Common myeloid progenitor, CD34-positive (primary cell): Measurements from ENCODE around the gene MKRN2.

Experiments used
- CTCF ChIA-PET: fragments of 350-600 bp; sonication (Branson Sonifier 250); formaldehyde crosslinking; loops from one replicate; lab custom pipeline; 2021; ENCODE audit warnings: antibody characterized with exemption; lab: Charles Lee
- POLR2A ChIA-PET: fragments of 350-600 bp; sonication (Branson Sonifier 250); formaldehyde crosslinking; loops from one replicate; lab custom pipeline; 2021; ENCODE audit warnings: antibody characterized with exemption; lab: Charles Lee
- DNase-seq, 3 donors: peaks; one replicate each; pipeline versions ENCODE4 v3.0.0 to v3.0.0-alpha.2; 2013
- H3K27ac ChIP-seq, 2 experiments: 1 replicate in 1 of 2; 2 replicates in 1 of 2; pipeline ENCODE4 v1.7.0; 2013; ENCODE audit warnings: inconsistent platforms in 2 of 2, low read length in 2 of 2, mild to moderate bottlenecking in 2 of 2, low read depth in 1 of 2, moderate library complexity in 1 of 2; ENCODE audit not compliant: severe bottlenecking in 2 of 2, insufficient read depth in 1 of 2, poor library complexity in 1 of 2
- H3K27me3 ChIP-seq, 5 experiments: replicated peaks in 2 of 5; 1 replicate in 3 of 5; 2 replicates in 2 of 5; pipeline versions ENCODE4 v1.6.1 to v1.7.0; 2013; ENCODE audit warnings: low read length in 4 of 5, mild to moderate bottlenecking in 2 of 5, moderate library complexity in 2 of 5, inconsistent platforms in 1 of 5; ENCODE audit not compliant: insufficient read depth in 5 of 5, control insufficient read depth in 4 of 5
- H3K36me3 ChIP-seq, 4 experiments: 1 replicate in 2 of 4; 2 replicates in 2 of 4; pipeline versions ENCODE4 v1.6.1 to v1.7.0; 2013; ENCODE audit warnings: low read length in 3 of 4, control low read depth in 1 of 4, mild to moderate bottlenecking in 1 of 4; ENCODE audit not compliant: control insufficient read depth in 4 of 4, insufficient read depth in 4 of 4
- H3K4me1 ChIP-seq, 4 experiments: 1 replicate in 3 of 4; 2 replicates in 1 of 4; pipeline versions ENCODE4 v1.6.1 to v1.7.1; 2013; ENCODE audit warnings: low read length in 3 of 4, mild to moderate bottlenecking in 3 of 4, control low read depth in 1 of 4, inconsistent platforms in 1 of 4, moderate library complexity in 1 of 4; ENCODE audit not compliant: control insufficient read depth in 4 of 4, insufficient read depth in 4 of 4; ENCODE audit errors: control extremely low read depth in 1 of 4
- H3K4me3 ChIP-seq, 7 experiments: 1 replicate in 4 of 7; 2 replicates in 3 of 7; pipeline versions ENCODE4 v1.5.1 to v1.7.0; 2013; ENCODE audit warnings: mild to moderate bottlenecking in 7 of 7, low read length in 6 of 7, moderate library complexity in 6 of 7, inconsistent platforms in 2 of 7, low read depth in 2 of 7, control low read depth in 1 of 7; ENCODE audit not compliant: insufficient read depth in 4 of 7, control insufficient read depth in 1 of 7; ENCODE audit errors: extremely low read depth in 1 of 7
- H3K9me3 ChIP-seq, 5 experiments: 1 replicate in 4 of 5; 2 replicates in 1 of 5; pipeline versions ENCODE4 v1.6.1 to v1.7.1; 2013; ENCODE audit warnings: low read length in 4 of 5, mild to moderate bottlenecking in 2 of 5, inconsistent platforms in 1 of 5, low read depth in 1 of 5, moderate library complexity in 1 of 5; ENCODE audit not compliant: control insufficient read depth in 4 of 5, insufficient read depth in 2 of 5; ENCODE audit errors: control extremely low read depth in 1 of 5
- WGBS: methylation state at CpG from one replicate; pipeline ENCODE4 v1.1.5; 2013; ENCODE audit not compliant: insufficient coverage; 5-methylcytosine and 5-hydroxymethylcytosine counted together

MKRN2 gene

DNA sequence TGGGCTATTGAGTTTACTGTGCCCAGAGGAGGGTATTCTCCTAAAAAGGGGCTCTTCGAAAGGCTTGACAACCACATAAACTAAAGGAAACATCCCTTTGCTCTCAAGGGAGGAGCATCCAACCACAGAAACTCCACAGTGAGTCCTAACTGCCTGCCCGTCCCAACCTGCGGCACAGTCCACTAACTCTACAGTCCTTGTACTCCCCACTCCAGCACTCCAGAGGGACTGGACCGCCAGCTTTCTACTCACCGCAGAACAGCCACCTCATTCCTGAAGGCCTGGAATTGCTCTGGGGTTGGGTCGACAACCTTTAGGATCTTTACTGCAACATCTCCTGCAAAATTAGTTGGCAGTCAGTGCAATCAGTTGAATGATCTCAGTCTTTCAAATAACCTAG lies 34.6 kb downstream of the MKRN2 start:
- Histone ChIP-seq H3K36me3 (peaks cover 21 to 78% (median 53%) of the 10 kb centered on the region in 4 experiments), H3K27me3 (no peaks in the 10 kb centered on the region), H3K9me3 (no peaks in the 10 kb centered on the region), H3K4me3 (no peak overlapping the region), H3K4me1 (peaks cover 0 to 6% (median 0%) of the 10 kb centered on the region in 4 experiments), H3K27ac (no peak overlapping the region)
- ChIA-PET POLR2A (no interaction called here), CTCF (interaction anchor here (1.1 kb wide), 1 partner anchor 68 kb away, joined by 3 read pairs; no protein-coding TSS in a partner anchor)
- 94% methylated on average over 6 of the region's 6 CpGs for WGBS
- DNase-seq: no peak

DNA sequence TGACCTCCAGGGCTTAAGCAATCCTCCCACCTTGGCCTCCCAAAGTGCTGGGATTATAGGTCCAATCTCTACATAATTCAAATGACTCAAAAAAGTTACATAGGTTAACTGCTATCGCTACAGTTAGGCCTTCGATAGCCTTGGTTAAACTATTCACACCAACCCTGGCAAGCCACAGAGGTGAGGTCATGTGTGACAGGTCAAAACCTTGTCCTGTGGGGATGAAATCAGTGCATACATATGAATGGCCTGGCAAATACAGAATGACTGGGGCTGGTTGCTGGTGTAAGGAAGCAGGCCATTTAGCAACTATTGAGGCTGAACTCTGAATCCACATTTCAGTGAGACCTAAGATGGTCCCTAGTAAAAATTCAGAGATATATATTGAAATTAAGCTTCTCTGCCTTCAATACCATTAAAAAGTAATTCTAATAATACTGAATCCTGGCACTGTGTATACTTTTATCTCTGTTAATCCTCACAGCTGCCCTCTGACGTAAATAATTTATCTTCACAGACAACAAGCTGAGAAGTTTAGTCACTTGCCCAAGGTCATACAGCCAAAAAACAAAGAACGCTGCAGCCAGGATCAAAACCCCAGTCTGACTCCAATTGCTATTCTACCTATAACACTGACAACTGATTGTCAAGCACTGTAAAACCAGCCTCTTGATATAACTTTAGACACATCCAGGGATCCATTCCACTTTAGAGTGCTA lies 35.3 kb downstream of the MKRN2 start:
- Histone ChIP-seq H3K4me3 (no peak overlapping the region), H3K4me1 (peaks cover 0 to 6% (median 0%) of the 10 kb centered on the region in 4 experiments), H3K9me3 (no peaks in the 10 kb centered on the region), H3K27ac (no peak overlapping the region), H3K36me3 (peaks cover 22 to 75% (median 50%) of the 10 kb centered on the region in 4 experiments), H3K27me3 (no peaks in the 10 kb centered on the region)
- POLR2A ChIA-PET: no interaction called here
- 100% methylated on average over 4 of the region's 4 CpGs for WGBS
- DNase-seq: no peak
- CTCF ChIA-PET: no interaction called here

DNA sequence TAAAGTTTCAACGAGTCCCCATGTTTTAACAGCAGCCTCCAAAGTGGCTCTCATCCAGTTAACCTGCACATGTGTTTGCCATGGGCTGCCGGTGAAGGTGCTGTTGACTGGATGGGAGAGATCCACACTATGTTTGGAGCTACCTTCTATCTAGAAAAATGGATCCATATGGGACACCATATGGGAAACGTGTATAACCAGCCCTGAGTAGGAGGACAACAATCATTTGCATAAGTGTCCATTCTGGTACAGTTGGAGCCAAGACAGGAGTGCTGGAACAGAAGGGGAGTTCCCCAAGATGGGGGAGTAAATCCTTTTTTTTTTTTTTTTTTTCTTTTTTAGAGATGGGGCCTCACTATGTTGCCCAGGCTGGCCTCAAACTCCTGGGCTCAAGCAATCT lies 36.6 kb downstream of the MKRN2 start:
- ChIA-PET POLR2A (no interaction called here), CTCF (interaction anchor here (1.4 kb wide), 1 partner anchor 9 kb away, joined by 5 read pairs; no protein-coding TSS in a partner anchor)
- Histone ChIP-seq H3K9me3 (no peaks in the 10 kb centered on the region), H3K4me3 (no peak overlapping the region), H3K4me1 (peaks cover 0 to 6% (median 0%) of the 10 kb centered on the region in 4 experiments), H3K27me3 (no peaks in the 10 kb centered on the region), H3K27ac (no peak overlapping the region), H3K36me3 (peaks cover 27 to 75% (median 51%) of the 10 kb centered on the region in 4 experiments)
- DNase-seq: no peak
- WGBS: 100% methylated on average over 2 of the region's 3 CpGs

DNA sequence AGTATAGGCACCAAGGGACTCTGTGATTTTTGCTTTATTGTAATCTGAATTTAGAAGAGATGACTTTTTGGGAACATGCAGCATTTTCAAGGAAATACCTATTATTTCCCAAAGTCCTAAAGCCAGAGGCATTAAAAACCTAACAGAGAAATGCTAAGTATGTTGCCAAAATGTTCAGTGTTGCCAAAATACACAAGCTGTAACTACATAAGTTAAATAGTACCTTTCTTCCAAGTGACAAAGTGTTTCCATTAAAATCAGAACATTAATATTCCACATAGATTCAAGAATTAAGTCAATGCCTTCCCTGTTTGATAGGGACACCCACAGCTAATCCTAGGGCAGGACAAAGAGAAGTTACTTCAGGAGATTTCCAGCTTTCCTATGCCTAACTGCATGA lies 42.0 kb downstream of the MKRN2 start:
- DNase-seq: no peak
- Histone ChIP-seq H3K4me3 (no peak overlapping the region), H3K27ac (no peak overlapping the region), H3K27me3 (no peaks in the 10 kb centered on the region), H3K36me3 (peaks cover 26 to 88% (median 60%) of the 10 kb centered on the region in 4 experiments), H3K4me1 (no peaks in the 10 kb centered on the region), H3K9me3 (no peaks in the 10 kb centered on the region)
- ChIA-PET CTCF (interaction anchor here (1.2 to 1.4 kb wide), 2 partner anchors 11 to 14 kb away, joined by 3 to 4 read pairs; no protein-coding TSS in a partner anchor), POLR2A (no interaction called here)

GRCh38 chr3:12601072-12601471 lies 44.2 kb downstream of the MKRN2 start:
- Histone ChIP-seq H3K4me3 (no peak overlapping the region), H3K27me3 (no peaks in the 10 kb centered on the region), H3K9me3 (no peaks in the 10 kb centered on the region), H3K4me1 (no peaks in the 10 kb centered on the region), H3K27ac (no peak overlapping the region), H3K36me3 (peaks cover 14 to 83% (median 63%) of the 10 kb centered on the region in 4 experiments)
- DNase-seq: peak in 2 of 3 donors; percentile 9
- ChIA-PET POLR2A (interaction anchor here (0.9 kb wide), 1 partner anchor 63 kb away, joined by 3 read pairs; the partner anchor contains the start of gene RAF1), CTCF (interaction anchor here (1.2 to 1.8 kb wide), 5 partner anchors 10 to 241 kb away, joined by 3 to 6 read pairs (median 4); partner anchors contain the start of gene RPL32)
- no CpG with 5 or more reads among the region's 1 CpG for WGBS

DNA sequence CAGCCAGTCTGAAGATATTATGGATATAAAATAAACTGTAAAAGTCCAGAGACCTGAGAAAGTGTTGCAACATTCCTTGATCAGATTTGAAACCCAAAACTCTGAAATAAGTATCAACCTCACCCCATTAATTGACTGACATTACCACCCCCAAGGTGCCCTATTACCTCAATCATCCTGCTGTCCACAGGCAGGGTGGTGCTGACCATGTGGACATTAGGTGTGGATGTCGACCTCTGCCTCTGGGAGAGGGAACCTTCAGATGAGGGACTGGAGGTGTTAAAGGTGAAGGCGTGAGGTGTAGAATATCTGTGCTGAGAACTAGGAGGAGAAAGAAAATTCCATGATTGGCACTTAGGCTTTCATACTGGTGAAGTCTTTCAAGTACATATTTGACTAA lies 47.1 kb downstream of the MKRN2 start:
- peaks cover 15 to 81% (median 67%) of the 10 kb centered on the region in 4 experiments for H3K36me3 ChIP-seq
- no peaks in the 10 kb centered on the region for H3K9me3 ChIP-seq
- ChIA-PET CTCF (no interaction called here), POLR2A (no interaction called here)
- DNase-seq: no peak
- H3K4me1 ChIP-seq: no peaks in the 10 kb centered on the region
- no peak overlapping the region for H3K4me3 ChIP-seq
- no peak overlapping the region for H3K27ac ChIP-seq
- H3K27me3 ChIP-seq: no peaks in the 10 kb centered on the region
- 100% methylated on average over 1 of the region's 2 CpGs for WGBS

DNA sequence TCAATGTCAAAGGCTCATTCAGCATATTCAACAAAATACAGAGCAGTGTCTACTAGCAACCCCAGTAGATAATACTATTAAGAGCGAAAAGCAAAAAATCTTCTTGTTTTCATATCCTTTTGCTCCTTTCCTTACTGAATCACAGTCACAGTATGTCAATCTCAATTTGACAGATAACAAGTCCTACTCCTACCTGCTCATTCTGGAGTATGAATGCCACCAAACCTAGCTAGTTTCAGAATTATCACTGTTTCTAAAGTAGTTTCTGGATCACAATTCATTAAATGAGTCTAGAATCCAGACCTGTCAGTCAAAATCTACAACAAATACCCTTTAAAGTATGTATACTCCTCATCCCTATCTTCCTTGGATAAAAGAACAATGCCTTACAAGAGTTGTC lies 51.5 kb downstream of the MKRN2 start:
- H3K4me1 ChIP-seq: peaks cover 0 to under 1% (median under 1%) of the 10 kb centered on the region in 4 experiments
- no peak overlapping the region for H3K4me3 ChIP-seq
- H3K27ac ChIP-seq: no peak overlapping the region
- WGBS: 100% methylated on average over 1 of the region's 1 CpG
- POLR2A ChIA-PET: no interaction called here
- peaks cover 15 to 71% (median 46%) of the 10 kb centered on the region in 4 experiments for H3K36me3 ChIP-seq
- CTCF ChIA-PET: no interaction called here
- H3K9me3 ChIP-seq: no peaks in the 10 kb centered on the region
- no peaks in the 10 kb centered on the region for H3K27me3 ChIP-seq
- DNase-seq: no peak
